Activated naive CD4-positive, alpha-beta T cell treated with anti-CD3 and anti-CD28 coated beads, Interleukin-2, amount 50 U/mL, for 16 hours (primary cell): Measurements from ENCODE around the gene KSR2.
"Not testable (repeated sequence)": the region's sequence is repeated elsewhere in the genome, so short reads cannot be mapped to it uniquely, and the experiment has no call there.

Experiments used
- DNase-seq: peaks from one replicate; pipeline ENCODE4 v3.0.0-alpha.2; 2020

Gene KSR2

GRCh38 chr12:117742721-117743120 lies 226.1 kb downstream of the KSR2 start:
- DNase-seq = no peak

DNA sequence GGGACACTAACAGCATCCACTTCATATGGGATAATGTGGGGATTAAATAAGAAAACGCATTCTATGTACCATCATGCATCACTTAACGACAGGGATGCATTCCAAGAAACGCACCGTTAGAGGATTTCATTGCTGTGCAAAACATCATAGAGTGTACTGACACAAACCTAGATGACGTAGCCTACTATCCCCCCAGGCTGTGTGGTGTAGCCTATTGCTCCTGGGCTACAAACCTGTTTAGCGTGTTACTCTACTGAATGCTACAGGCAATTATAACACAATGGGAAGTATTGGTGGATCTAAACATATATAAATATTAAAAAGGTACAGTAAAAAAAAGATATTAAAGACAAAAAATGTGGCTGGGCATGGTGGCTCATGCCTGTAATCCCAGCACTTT lies 230.6 kb downstream of the KSR2 start:
- DNase-seq = no peak

GRCh38 chr12:117733549-117733805 lies 235.3 kb downstream of the KSR2 start:
- DNase-seq = no peak

GRCh38 chr12:117732761-117733548 lies 235.8 kb downstream of the KSR2 start:
- no peak for DNase-seq

- DNase-seq = not testable (repeated sequence)
Measured at GRCh38 chr12:117731131-117731530, 237.7 kb downstream of the KSR2 start.

GRCh38 chr12:117727301-117727700 lies 241.5 kb downstream of the KSR2 start:
- DNase-seq = no peak

DNA sequence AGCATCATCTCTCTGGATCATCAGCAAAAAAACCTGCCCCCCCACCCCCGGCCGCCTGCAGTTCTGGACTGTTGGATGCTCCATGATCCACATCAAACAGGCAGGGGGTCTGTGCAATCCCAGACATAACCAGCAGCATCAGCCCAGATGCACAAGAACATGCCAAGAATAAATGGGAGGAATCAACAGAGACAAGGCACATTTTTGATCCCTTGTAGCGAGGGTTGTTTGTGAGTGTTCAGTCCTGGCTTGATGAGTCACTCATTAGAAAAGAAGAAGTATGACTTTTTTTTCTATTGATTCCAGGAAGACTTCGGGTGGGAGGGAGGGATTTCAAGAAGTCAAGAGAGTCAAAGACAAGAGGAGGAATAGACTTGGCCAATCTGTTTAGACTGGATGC lies 244.2 kb downstream of the KSR2 start:
- DNase-seq = no peak

GRCh38 chr12:117718559-117718958 lies 250.2 kb downstream of the KSR2 start:
- no peak for DNase-seq

DNA sequence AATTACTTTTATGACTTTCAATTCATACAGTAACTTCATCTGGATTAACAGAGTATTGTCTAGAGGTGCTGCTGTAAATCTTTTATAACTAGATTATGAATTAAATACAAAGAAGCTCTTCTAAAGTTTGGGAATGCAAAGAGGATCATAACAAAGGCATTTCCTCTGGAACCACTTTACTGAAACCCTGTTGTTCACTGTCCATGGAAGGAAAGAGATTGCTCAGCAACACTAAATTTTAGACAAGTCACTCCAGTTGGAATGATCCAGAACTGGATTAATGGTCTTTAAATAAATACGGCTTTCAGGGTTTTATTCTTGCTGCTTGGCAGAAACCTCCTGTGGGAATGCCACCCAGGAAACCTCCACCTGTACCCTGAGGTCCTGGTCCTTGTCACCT lies 250.6 kb downstream of the KSR2 start:
- no peak for DNase-seq

DNA sequence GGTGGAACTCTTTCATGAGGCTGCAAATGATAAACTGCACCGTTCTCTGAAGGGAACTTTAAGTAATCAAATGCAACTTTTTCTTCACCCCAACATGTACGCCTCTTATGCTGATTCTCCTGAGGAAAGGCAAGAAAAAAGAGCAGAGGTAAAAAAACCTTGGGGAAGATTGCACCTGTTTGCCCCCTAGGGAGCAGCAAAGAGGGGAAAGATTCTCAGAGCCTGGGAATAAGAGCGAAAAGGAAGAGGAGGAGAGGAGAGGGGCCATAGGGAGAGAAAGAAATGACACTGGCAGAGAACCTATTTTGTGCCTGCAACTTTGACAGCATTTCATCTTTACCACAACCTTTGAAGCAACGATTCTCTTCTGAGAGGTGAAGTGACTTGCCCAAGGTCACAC lies 254.6 kb downstream of the KSR2 start:
- DNase-seq = no peak

- DNase-seq = no peak
Measured at GRCh38 chr12:117710121-117710520, 258.7 kb downstream of the KSR2 start.

GRCh38 chr12:117707861-117708260 lies 260.9 kb downstream of the KSR2 start:
- DNase-seq = no peak

- DNase-seq = no peak
Measured at GRCh38 chr12:117703584-117703983, 265.2 kb downstream of the KSR2 start.

GRCh38 chr12:117702741-117703140 lies 266.0 kb downstream of the KSR2 start:
- DNase-seq = no peak

DNA sequence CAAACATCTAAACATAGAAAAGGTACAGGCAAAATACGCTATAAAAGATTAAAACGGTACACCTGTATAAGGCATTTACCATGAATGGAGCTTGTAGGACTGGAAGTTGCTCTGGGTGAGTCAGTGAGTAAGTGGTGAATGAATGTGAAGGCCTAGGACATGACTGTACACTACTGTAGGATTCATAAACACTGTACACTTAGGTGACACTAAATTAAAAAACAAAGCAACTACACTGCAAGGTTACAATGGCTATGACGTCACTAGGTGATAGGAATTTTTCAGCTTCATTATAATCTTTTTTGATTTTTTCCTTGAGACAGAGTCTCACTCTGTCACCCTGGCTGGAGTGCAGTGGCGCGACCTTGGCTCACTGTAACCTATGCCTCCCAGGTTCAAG lies 269.2 kb downstream of the KSR2 start:
- no peak for DNase-seq

DNA sequence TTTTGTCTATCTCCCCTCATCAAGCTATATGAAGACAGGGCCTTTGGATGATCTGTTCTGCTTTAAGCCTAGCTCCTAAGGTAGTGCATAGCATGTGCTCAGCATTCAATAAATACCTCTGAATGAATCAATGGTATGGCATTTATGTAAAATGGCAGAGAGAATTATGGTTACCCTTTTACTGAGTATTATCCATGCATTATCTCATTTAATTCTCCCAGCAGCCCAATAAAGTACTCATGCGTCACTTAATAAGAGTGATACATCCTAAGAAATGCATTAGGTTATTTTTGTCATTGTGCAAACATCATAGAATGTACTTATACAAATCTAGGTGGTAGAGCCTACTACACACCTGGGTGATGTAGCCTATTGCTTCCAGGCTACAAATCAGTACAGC lies 269.7 kb downstream of the KSR2 start:
- DNase-seq = no peak

- no peak for DNase-seq
Measured at GRCh38 chr12:117695956-117696355, 272.8 kb downstream of the KSR2 start.

- DNase-seq = no peak
Measured at GRCh38 chr12:117692512-117692911, 276.3 kb downstream of the KSR2 start.

DNA sequence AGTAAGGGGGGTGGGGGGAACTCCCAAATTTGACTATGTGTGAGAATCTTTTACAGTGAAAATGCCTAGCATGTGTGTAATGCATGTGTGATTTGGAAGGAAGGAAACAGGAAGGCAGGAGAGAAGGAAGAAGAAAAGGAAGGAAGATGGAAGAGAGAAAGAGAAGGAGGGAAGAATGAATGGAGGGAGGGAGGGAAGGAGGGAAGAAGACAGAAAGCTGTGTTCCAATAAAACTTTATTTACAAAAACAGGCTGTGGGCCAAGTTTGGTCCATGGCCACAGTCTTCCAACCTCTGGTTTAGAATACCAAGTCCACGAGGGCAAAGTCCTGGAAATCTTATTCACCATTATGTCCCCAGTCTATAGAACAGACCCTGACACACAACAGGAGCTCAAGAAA lies 278.9 kb downstream of the KSR2 start:
- no peak for DNase-seq

DNA sequence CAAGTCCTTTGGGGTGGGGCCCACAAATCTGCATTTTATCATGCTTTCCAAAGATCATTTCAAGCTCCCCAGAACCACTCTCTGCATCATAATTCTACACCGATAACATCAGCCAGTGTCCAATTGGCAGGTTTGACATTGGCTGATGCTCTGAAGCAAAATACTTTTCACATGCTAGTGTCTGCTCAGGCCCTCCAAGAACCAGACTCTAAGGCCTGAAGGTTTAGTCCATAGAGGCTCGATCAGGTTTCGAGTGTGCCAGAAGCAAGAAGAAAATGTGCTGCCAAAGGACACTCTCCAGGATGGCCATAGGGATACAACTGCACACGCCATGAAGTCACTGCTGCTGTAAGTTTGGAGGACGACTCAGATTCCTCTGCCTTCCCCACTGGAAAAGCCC lies 280.3 kb downstream of the KSR2 start:
- DNase-seq = no peak

- no peak for DNase-seq
Measured at GRCh38 chr12:117686911-117687377, 281.8 kb downstream of the KSR2 start.

- DNase-seq = no peak
Measured at GRCh38 chr12:117686210-117686609, 282.6 kb downstream of the KSR2 start.

- DNase-seq = no peak
Measured at GRCh38 chr12:117685110-117685926, 283.5 kb downstream of the KSR2 start.

- DNase-seq = no peak
Measured at GRCh38 chr12:117684471-117684870, 284.3 kb downstream of the KSR2 start.

GRCh38 chr12:117680312-117680711 lies 288.5 kb downstream of the KSR2 start:
- DNase-seq = no peak
